CD4-positive, alpha-beta T cell (primary cell): ENCODE data around the gene TTLL13. TPM values are rescaled to one million over a fixed set of nuclear protein-coding genes. Genes with fewer than 3 reads are reported as not detected.

Source experiments
- ATAC-seq: fragments of 200-7000 bp; cut with Tn5 transposase; one replicate; pipeline ENCODE4 v1.10.0; 2022; ENCODE audit warnings: mild to moderate bottlenecking; ENCODE audit not compliant: poor library complexity
- CTCF ChIA-PET: fragments of 350-600 bp; sonication (Branson Sonifier 250); formaldehyde crosslinking; loops from one replicate; lab custom pipeline; 2021; ENCODE audit warnings: antibody characterized with exemption, inconsistent platforms; lab: Charles Lee
- POLR2A ChIA-PET: fragments of 350-600 bp; sonication (Branson Sonifier 250); formaldehyde crosslinking; loops from one replicate; lab custom pipeline; 2021; ENCODE audit warnings: antibody characterized with exemption, inconsistent platforms; lab: Charles Lee
- DNase-seq, 14 experiments: peaks; one replicate each; pipeline ENCODE4 v3.0.0-alpha.2; 2013 to 2020; ENCODE audit warnings: mixed read lengths in 2 of 14
- H3K27ac ChIP-seq, 2 donors: one replicate each; pipeline versions ENCODE4 v1.5.1 to v1.7.0; 2013; ENCODE audit warnings: low read length in 2 of 2, low read depth in 1 of 2, mild to moderate bottlenecking in 1 of 2
- H3K27me3 ChIP-seq, 2 experiments: 1 replicate in 1 of 2; 2 replicates in 1 of 2; pipeline versions ENCODE4 v1.6.1 to v1.7.0; 2013; ENCODE audit warnings: low read length in 2 of 2, control low read depth in 1 of 2, mild to moderate bottlenecking in 1 of 2, moderate library complexity in 1 of 2; ENCODE audit not compliant: insufficient read depth in 2 of 2, control insufficient read depth in 1 of 2
- H3K36me3 ChIP-seq: one replicate; pipeline ENCODE4 v1.6.1; 2013; ENCODE audit warnings: low read length, control low read depth; ENCODE audit not compliant: insufficient read depth
- H3K4me1 ChIP-seq: one replicate; pipeline ENCODE4 v1.6.1; 2013; ENCODE audit warnings: low read length, control low read depth; ENCODE audit not compliant: insufficient read depth
- H3K4me3 ChIP-seq: one replicate; pipeline ENCODE4 v1.5.1; 2013; ENCODE audit warnings: mild to moderate bottlenecking, low read length, moderate library complexity
- H3K9me3 ChIP-seq, 2 experiments: 1 replicate in 1 of 2; 2 replicates in 1 of 2; pipeline versions ENCODE4 v1.6.1 to v1.7.0; 2013; ENCODE audit warnings: low read length in 2 of 2, mild to moderate bottlenecking in 2 of 2, control low read depth in 1 of 2, moderate library complexity in 1 of 2; ENCODE audit not compliant: control insufficient read depth in 1 of 2, insufficient read depth in 1 of 2
- H3K27ac Mint-ChIP-seq: one replicate; pipeline ENCODE4 v1.8.0; 2020; ENCODE audit warnings: mixed read lengths
- H3K27me3 Mint-ChIP-seq: one replicate; pipeline ENCODE4 v1.8.0; 2021; ENCODE audit warnings: mixed read lengths
- H3K36me3 Mint-ChIP-seq: one replicate; pipeline ENCODE4 v1.8.0; 2021; ENCODE audit warnings: low read depth, mixed read lengths
- H3K4me1 Mint-ChIP-seq: one replicate; pipeline ENCODE4 v1.8.0; 2021; ENCODE audit warnings: low read depth, mixed read lengths
- H3K4me3 Mint-ChIP-seq: one replicate; pipeline ENCODE4 v1.8.0; 2020; ENCODE audit warnings: mild to moderate bottlenecking, mixed read lengths
- H3K9me3 Mint-ChIP-seq: one replicate; pipeline ENCODE4 v1.8.0; 2020; ENCODE audit warnings: mixed read lengths
- CTCF ChIP-seq: fragments of 200-600 bp; IDR thresholded peaks from one replicate; pipeline ENCODE4 v1.8.0; 2022; ENCODE audit warnings: antibody characterized with exemption, mild to moderate bottlenecking
- intact Hi-C, 2 experiments: fragments of 100-400 bp; cut with DNase I in 1 of 2; cut with micrococcal nuclease in 1 of 2; formaldehyde crosslinking; loops; one replicate each; pipeline versions ENCODE4 v1.15.1 to v1.9.0; 2023 to 2025; cut with DNase I, micrococcal nuclease
- total RNA-seq, 174 experiments: library from RNA in 2 of 174; stranded (reverse) in 2 of 174; gene quantifications; one replicate each; pipeline ENCODE4 v1.2.3 and lab custom pipeline; 2021 to 2026

The TTLL13 gene
- total RNA-seq, 2 experiments from 2014 or later = 0.63 to 1.8 TPM

DNA sequence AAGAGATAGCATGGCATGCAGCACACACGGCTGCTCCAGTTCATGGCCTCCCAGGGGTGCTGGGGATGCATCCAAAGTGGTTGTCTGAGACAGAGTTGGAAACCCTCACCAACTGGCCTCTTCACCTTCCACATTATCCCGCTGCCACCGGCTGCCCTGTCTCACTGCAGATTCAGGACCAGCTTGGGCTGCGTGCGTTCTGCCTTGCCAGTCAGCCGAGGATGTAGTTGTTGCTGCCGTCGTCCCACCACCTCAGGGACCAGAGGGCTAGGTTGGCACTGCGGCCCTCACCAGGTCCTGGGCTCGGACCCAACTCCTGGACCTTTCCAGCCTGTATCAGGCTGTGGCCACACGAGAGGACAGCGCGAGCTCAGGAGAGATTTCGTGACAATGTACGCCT lies 20.4 kb upstream of the TTLL13 start:
- peaks cover 67% of the 10 kb centered on the region for H3K36me3 ChIP-seq
- ChIA-PET CTCF (no interaction called here), POLR2A (no interaction called here)
- Mint-ChIP-seq H3K36me3 (peaks cover 52% of the 10 kb centered on the region), H3K9me3 (no peaks in the 10 kb centered on the region), H3K4me3 (peak overlapping the region; percentile 76), H3K27me3 (no peaks in the 10 kb centered on the region), H3K4me1 (peaks cover 44% of the 10 kb centered on the region), H3K27ac (peak overlapping the region; percentile 99)
- no peak for ATAC-seq
- H3K9me3 ChIP-seq = no peaks in the 10 kb centered on the region
- H3K4me1 ChIP-seq = peaks cover 56% of the 10 kb centered on the region
- TF ChIP-seq CTCF = no peak
- H3K27me3 ChIP-seq = no peaks in the 10 kb centered on the region
- H3K4me3 ChIP-seq = no peak overlapping the region
- DNase-seq = no peak
- H3K27ac ChIP-seq = peak overlapping the region in 1 of 2 donors; percentile 12
- intact Hi-C loops = no loop called here

GRCh38 chr15:90230071-90230494 lies 19.3 kb upstream of the TTLL13 start:
- H3K4me3 ChIP-seq = peak overlapping the region; percentile 89
- CTCF ChIA-PET = interaction anchor here (0.9 kb wide), 1 partner anchor 57 kb away, joined by 3 read pairs; no protein-coding TSS in a partner anchor
- no peaks in the 10 kb centered on the region for H3K9me3 Mint-ChIP-seq
- peaks cover 65% of the 10 kb centered on the region for H3K4me1 ChIP-seq
- no peaks in the 10 kb centered on the region for H3K9me3 ChIP-seq
- peak overlapping the region; percentile 97 to 99 for H3K27ac ChIP-seq
- ATAC-seq (no peak), DNase-seq (no peak)
- no peak for TF ChIP-seq CTCF
- peaks cover 59% of the 10 kb centered on the region for H3K36me3 Mint-ChIP-seq
- H3K4me1 Mint-ChIP-seq = peaks cover 54% of the 10 kb centered on the region
- POLR2A ChIA-PET = interaction anchor here (1.0 to 5.1 kb wide), 6 partner anchors 10 to 702 kb away, joined by 3 to 97 read pairs (median 13); partner anchors contain the start of genes HDDC3, SEMA4B and TTLL13
- peaks cover 57% of the 10 kb centered on the region for H3K36me3 ChIP-seq
- intact Hi-C loops = loop anchor here (1.0 to 10.0 kb wide), 7 partner anchors 29 to 335 kb away; partner anchors contain the start of genes AP3S2 (in 1 of the 2), IDH2 (in 1 of the 2), IQGAP1 (in 1 of the 2) and NGRN (in 1 of the 2)
- no peaks in the 10 kb centered on the region for H3K27me3 ChIP-seq
- peak overlapping the region; percentile 99 for H3K27ac Mint-ChIP-seq
- peak overlapping the region; percentile 76 for H3K4me3 Mint-ChIP-seq
- H3K27me3 Mint-ChIP-seq = no peaks in the 10 kb centered on the region

DNA sequence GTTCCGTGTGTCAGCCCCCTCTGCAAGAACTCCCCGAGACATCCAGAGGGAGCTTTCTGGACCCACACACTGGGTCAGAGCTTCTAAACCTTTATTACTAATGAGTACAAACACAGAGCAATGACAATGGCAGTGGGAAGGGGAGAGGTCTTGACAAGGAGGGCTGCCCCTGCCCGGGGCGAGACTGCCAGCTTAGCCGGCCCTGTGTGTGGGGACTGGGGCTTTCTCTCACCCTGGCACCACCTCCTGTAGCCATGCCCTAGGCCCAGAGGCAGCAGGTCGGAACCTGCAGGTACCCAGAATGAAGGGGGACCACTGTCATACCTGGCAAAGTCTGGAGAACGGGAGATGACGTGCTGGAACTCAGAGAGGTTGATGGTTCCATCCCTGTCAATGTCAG lies 18.7 kb upstream of the TTLL13 start:
- peaks cover 67% of the 10 kb centered on the region for H3K4me1 ChIP-seq
- Mint-ChIP-seq H3K27me3 (no peaks in the 10 kb centered on the region), H3K4me1 (peaks cover 56% of the 10 kb centered on the region), H3K36me3 (peaks cover 57% of the 10 kb centered on the region), H3K9me3 (no peaks in the 10 kb centered on the region), H3K27ac (peak overlapping the region; percentile 99), H3K4me3 (peak overlapping the region; percentile 93)
- DNase-seq (no peak), ATAC-seq (no peak)
- peak overlapping the region; percentile 89 for H3K4me3 ChIP-seq
- H3K36me3 ChIP-seq = peaks cover 51% of the 10 kb centered on the region
- no peaks in the 10 kb centered on the region for H3K27me3 ChIP-seq
- intact Hi-C loops = loop anchor here (1.0 to 10.0 kb wide), 7 partner anchors 29 to 336 kb away; partner anchors contain the start of genes AP3S2 (in 1 of the 2), IDH2 (in 1 of the 2), IQGAP1 (in 1 of the 2) and NGRN (in 1 of the 2)
- H3K9me3 ChIP-seq = no peaks in the 10 kb centered on the region
- peak overlapping the region; percentile 97 to 99 for H3K27ac ChIP-seq
- CTCF ChIA-PET = interaction anchor here (0.9 to 1.4 kb wide), 2 partner anchors 35 to 57 kb away, joined by 3 to 4 read pairs; partner anchors contain the start of gene NGRN
- POLR2A ChIA-PET = interaction anchor here (0.7 to 5.1 kb wide), 10 partner anchors 10 to 704 kb away, joined by 3 to 97 read pairs (median 12); partner anchors contain the start of genes HDDC3, IDH2, NGRN and SEMA4B
- no peak for TF ChIP-seq CTCF
